K562 (cell line): ENCODE results near the gene SETDB2. TPM values are rescaled to one million over a fixed set of nuclear protein-coding genes. Genes with fewer than 3 reads are reported as not detected.

Source experiments
- ATAC-seq: fragments of 200-7000 bp; cut with Tn5 transposase; 3 replicates; pipeline ENCODE4 v1.9.1; 2020; ENCODE audit warnings: moderate library complexity
- BruUV-seq: library from RNA; stranded (reverse); fragments of 400-500 nt; replicated peaks from 2 replicates; lab custom pipeline; 2021; lab: Mats Ljungman, UMichigan
- CTCF ChIA-PET: fragments of 300-600 bp; formaldehyde crosslinking; extraction: SDS; loops from one replicate; lab custom pipeline; 2021; ENCODE audit warnings: low intra/inter-chr PET ratio; lab: Yijun Ruan, JAX
- POLR2A ChIA-PET: fragments of 300-600, 350-650 bp; sonication (Branson Sonifier 250); formaldehyde crosslinking; extraction: SDS; loops from one replicate; lab custom pipeline; 2021; ENCODE audit warnings: antibody characterized with exemption, inconsistent platforms; lab: Yijun Ruan, JAX
- DNase-seq, 4 experiments: peaks; one replicate each; pipeline versions ENCODE4 v3.0.0 to v3.0.0-alpha.2; 2011 to 2018; ENCODE audit warnings: low spot score in 3 of 4, mixed read lengths in 3 of 4; ENCODE audit errors: extremely low read depth in 1 of 4
- FAIRE-seq: peaks from 2 replicates; lab custom pipeline; 2011; peaks lifted over from hg19 to GRCh38; lab: Jason Lieb, UNC
- H2AFZ ChIP-seq: 2 replicates; pipeline ENCODE4 v1.6.0; 2011; ENCODE audit warnings: low read depth, low read length, control low read depth, inconsistent platforms
- H3K27ac ChIP-seq: fragments of 200-600 bp; 3 replicates; pipeline ENCODE4 v1.8.0; 2011; ENCODE audit warnings: low read depth, mild to moderate bottlenecking, control low read depth, inconsistent platforms, low read length, moderate library complexity, mixed read lengths; ENCODE audit errors: extremely low read depth
- H3K27me3 ChIP-seq, 2 experiments: fragments of 300-600 bp in 1 of 2; 2 replicates in 1 of 2; 3 replicates in 1 of 2; pipeline versions ENCODE4 v1.6.0 to v1.8.0; 2011; ENCODE audit warnings: inconsistent platforms in 2 of 2, low read length in 2 of 2, mild to moderate bottlenecking in 1 of 2, mixed read lengths in 1 of 2, moderate library complexity in 1 of 2; ENCODE audit not compliant: control insufficient read depth in 2 of 2, insufficient read depth in 2 of 2
- H3K36me3 ChIP-seq: fragments of 300-600 bp; 3 replicates; pipeline ENCODE4 v1.8.0; 2011; ENCODE audit warnings: mild to moderate bottlenecking, low read length, inconsistent platforms; ENCODE audit not compliant: control insufficient read depth, insufficient read depth
- H3K4me1 ChIP-seq, 2 experiments: fragments of 200-600 bp in 1 of 2; replicated peaks in 1 of 2; 2 replicates in 1 of 2; 3 replicates in 1 of 2; pipeline versions ENCODE4 v1.5.1 to v1.8.0; 2011; ENCODE audit warnings: inconsistent platforms in 2 of 2, low read length in 2 of 2, mild to moderate bottlenecking in 1 of 2, mixed read lengths in 1 of 2, moderate library complexity in 1 of 2; ENCODE audit not compliant: control insufficient read depth in 2 of 2, insufficient read depth in 2 of 2
- H3K4me2 ChIP-seq: 2 replicates; pipeline ENCODE4 v1.6.1; 2011; ENCODE audit warnings: low read length, control low read depth, inconsistent platforms, mixed read lengths; ENCODE audit not compliant: insufficient read depth
- H3K4me3 ChIP-seq: fragments of 200-600 bp; sonication (generic), shearing (Covaris generic); 2 replicates; pipeline ENCODE4 v1.5.1; 2016; ENCODE audit warnings: control low read depth, inconsistent platforms
- H3K79me2 ChIP-seq: fragments of 200-600 bp; 3 replicates; pipeline ENCODE4 v1.8.0; 2011; ENCODE audit warnings: low read length, inconsistent platforms; ENCODE audit not compliant: control insufficient read depth, insufficient read depth
- H3K9ac ChIP-seq, 2 experiments: 2 replicates each; pipeline versions ENCODE4 v1.6.0 to v1.6.1; 2011; ENCODE audit warnings: low read depth in 2 of 2, low read length in 2 of 2, control low read depth in 1 of 2, inconsistent platforms in 1 of 2, mild to moderate bottlenecking in 1 of 2, mixed read lengths in 1 of 2; ENCODE audit not compliant: insufficient read depth in 1 of 2
- H3K9me1 ChIP-seq: one replicate; pipeline ENCODE4 v1.6.0; 2011; ENCODE audit warnings: inconsistent platforms, mild to moderate bottlenecking, low read length, moderate library complexity; ENCODE audit not compliant: control insufficient read depth, insufficient read depth
- H3K9me3 ChIP-seq: replicated peaks from 2 replicates; pipeline ENCODE4 v1.5.1; 2011; ENCODE audit warnings: low read depth, low read length, inconsistent platforms; ENCODE audit not compliant: control insufficient read depth, insufficient read depth
- H4K20me1 ChIP-seq: replicated peaks from 2 replicates; pipeline ENCODE4 v1.6.1; 2011; ENCODE audit warnings: low read length, inconsistent platforms, mixed read lengths; ENCODE audit not compliant: control insufficient read depth, insufficient read depth
- COPS2 ChIP-seq: fragments of 450-650 bp; conservative IDR thresholded peaks from 2 replicates; pipeline ENCODE4 v1.6.1; 2016; ENCODE audit warnings: mild to moderate bottlenecking, moderate library complexity
- FOXJ2 ChIP-seq: fragments of 200-800 bp; sonication (Bioruptor generic); IDR thresholded peaks from 2 replicates; pipeline ENCODE4 v1.6.1; 2016; ENCODE audit warnings: missing genetic modification characterization, missing compliant biosample characterization
- FOXJ3 ChIP-seq: sonication (generic); formaldehyde crosslinking; IDR thresholded peaks from 2 replicates; pipeline ENCODE4 v1.4.0; 2020; ENCODE audit warnings: mild to moderate bottlenecking, missing genetic modification reagents
- FOXK1 ChIP-seq: sonication (generic); formaldehyde crosslinking; IDR thresholded peaks from 2 replicates; pipeline ENCODE4 v1.8.0; 2022; ENCODE audit warnings: missing genetic modification reagents, mild to moderate bottlenecking, borderline replicate concordance
- FOXO4 ChIP-seq: fragments of 450-650 bp; formaldehyde crosslinking; IDR thresholded peaks from 2 replicates; pipeline ENCODE4 v1.4.0; 2020; ENCODE audit warnings: mild to moderate bottlenecking, moderate library complexity
- HLTF ChIP-seq: fragments of 450-650 bp; IDR thresholded peaks from 2 replicates; pipeline ENCODE4 v1.6.1; 2016
- KAT7 ChIP-seq: sonication (generic); formaldehyde crosslinking; IDR thresholded peaks from 2 replicates; pipeline ENCODE4 v1.8.0; 2022; ENCODE audit warnings: missing genetic modification reagents, mild to moderate bottlenecking, borderline replicate concordance
- KLF16 ChIP-seq: IDR thresholded peaks from 2 replicates; pipeline ENCODE4 v1.6.1; 2016; ENCODE audit warnings: antibody characterized with exemption
- MTF1 ChIP-seq: fragments of 250-450 bp; sonication (Bioruptor Pico); IDR thresholded peaks from 2 replicates; pipeline ENCODE4 v1.9.0; 2021; ENCODE audit warnings: moderate library complexity, mild to moderate bottlenecking, inconsistent platforms, borderline replicate concordance
- PRPF4 ChIP-seq: fragments of 200-400 bp; formaldehyde crosslinking; IDR thresholded peaks from one replicate; pipeline ENCODE4 v1.6.1; 2017; ENCODE audit warnings: low read length, low read depth, mild to moderate bottlenecking; ENCODE audit not compliant: insufficient read depth, poor library complexity, severe bottlenecking
- SMAD1 ChIP-seq: fragments of 150-350 bp; IDR thresholded peaks from 2 replicates; pipeline ENCODE4 v1.6.1; 2014; ENCODE audit warnings: low read length, low read depth; ENCODE audit not compliant: partially characterized antibody
- SRF ChIP-seq, 2 experiments: fragments of 250-450, 450-650 bp in 1 of 2; sonication (Bioruptor Pico) in 1 of 2; sonication (generic) in 1 of 2; formaldehyde crosslinking; IDR thresholded peaks; 2 replicates each; pipeline versions ENCODE4 v1.5.0 to v1.5.1; 2020 to 2022; ENCODE audit warnings: mild to moderate bottlenecking in 1 of 2, missing genetic modification reagents in 1 of 2
- TCF7L2 ChIP-seq: fragments of 150-350 bp; IDR thresholded peaks from 2 replicates; pipeline ENCODE4 v1.6.1; 2016; ENCODE audit warnings: low read depth, mild to moderate bottlenecking, low read length, moderate library complexity
- TEAD1 ChIP-seq, 2 experiments: fragments of 450-650 bp in 1 of 2; sonication (generic) in 1 of 2; formaldehyde crosslinking; IDR thresholded peaks; 2 replicates each; pipeline versions ENCODE4 v1.4.0 to v1.8.0; 2020 to 2022; ENCODE audit warnings: mild to moderate bottlenecking in 2 of 2, missing genetic modification reagents in 1 of 2
- XRCC5 ChIP-seq: fragments of 200-400 bp; formaldehyde crosslinking; IDR thresholded peaks from 2 replicates; pipeline ENCODE4 v1.6.1; 2017; ENCODE audit warnings: low read depth, mild to moderate bottlenecking, low read length
- ZBTB2 ChIP-seq: fragments of 450-650 bp; IDR thresholded peaks from 2 replicates; pipeline ENCODE4 v1.6.1; 2016; ENCODE audit warnings: antibody characterized with exemption
- ZFP1 ChIP-seq: fragments of 450-650 bp; formaldehyde crosslinking; IDR thresholded peaks from 2 replicates; pipeline ENCODE4 v1.4.0; 2020; ENCODE audit warnings: mild to moderate bottlenecking, mixed read lengths
- ZNF165 ChIP-seq: fragments of 250-450 bp; sonication (Bioruptor Pico); IDR thresholded peaks from 2 replicates; pipeline ENCODE4 v1.4.0; 2020; ENCODE audit warnings: borderline replicate concordance
- ZNF778 ChIP-seq: fragments of 450-650 bp; formaldehyde crosslinking; IDR thresholded peaks from 2 replicates; pipeline ENCODE4 v1.4.0; 2020; ENCODE audit warnings: mild to moderate bottlenecking, moderate library complexity
- WGBS: fragments of 100-300 bp; shearing (Covaris generic); methylation state at CpG from one replicate; pipeline ENCODE4 v1.1.6; 2016; ENCODE audit warnings: low coverage, mixed read lengths; ENCODE audit not compliant: insufficient coverage; ENCODE audit errors: missing lambda C conversion rate; 5-methylcytosine and 5-hydroxymethylcytosine counted together
- in situ Hi-C: fragments of 300-500 bp; cut with MboI; formaldehyde crosslinking; loops from 4 replicates; pipeline ENCODE4 v1.15.0; 2018; ENCODE audit warnings: inconsistent platforms, mixed read lengths
- intact Hi-C: fragments of 100-400 bp; cut with micrococcal nuclease; formaldehyde crosslinking; loops from 2 replicates; pipeline ENCODE4 v1.14.2; 2022
- polyA plus RNA-seq, 8 experiments: library from polyadenylated mRNA; depleted of rRNA in 4 of 8; stranded (reverse) in 5 of 8; unstranded in 3 of 8; fragments of >200 nt; fragmentation: Nextera tagmentation in 2 of 8; fragmentation: Illumina TruSeq in 1 of 8; extraction: Ambion mirVana in 2 of 8; extraction: Trizol in 1 of 8; gene quantifications; 2 replicates each; pipeline versions ENCODE4 v1.2.1 to v1.2.3, GENCODE V29; 2011 to 2014; ENCODE audit warnings: inconsistent platforms in 1 of 8, missing spikeins in 1 of 8
- total RNA-seq, 7 experiments: library from RNA; depleted of rRNA in 6 of 7; stranded (reverse); fragments of >200 nt in 6 of 7; fragmentation: Illumina TruSeq in 2 of 7; extraction: Trizol in 2 of 7; gene quantifications; 2 replicates each; pipeline versions ENCODE4 v1.2.1 to v1.2.3, GENCODE V29; 2011 to 2021; ENCODE audit warnings: low replicate concordance in 1 of 7
- TF ChIP-seq, protein P1 (sequence below), 2 experiments: fragments of 250-450 bp in 1 of 2; fragments of 450-650 bp in 1 of 2; sonication (Bioruptor Pico) in 1 of 2; IDR thresholded peaks; 2 replicates each; pipeline versions ENCODE4 v1.6.1 to v1.8.0; 2016 to 2021; ENCODE audit warnings: mild to moderate bottlenecking in 2 of 2, moderate library complexity in 2 of 2, missing compliant biosample characterization in 1 of 2, missing genetic modification characterization in 1 of 2

SETDB2 gene
- total and polyA plus RNA-seq, 9 of the 15 experiments (the other 6 are each of a cell fraction or from before 2014, with no cell fraction given), result 1.0 to 9.0 (median 6.1) TPM

DNA sequence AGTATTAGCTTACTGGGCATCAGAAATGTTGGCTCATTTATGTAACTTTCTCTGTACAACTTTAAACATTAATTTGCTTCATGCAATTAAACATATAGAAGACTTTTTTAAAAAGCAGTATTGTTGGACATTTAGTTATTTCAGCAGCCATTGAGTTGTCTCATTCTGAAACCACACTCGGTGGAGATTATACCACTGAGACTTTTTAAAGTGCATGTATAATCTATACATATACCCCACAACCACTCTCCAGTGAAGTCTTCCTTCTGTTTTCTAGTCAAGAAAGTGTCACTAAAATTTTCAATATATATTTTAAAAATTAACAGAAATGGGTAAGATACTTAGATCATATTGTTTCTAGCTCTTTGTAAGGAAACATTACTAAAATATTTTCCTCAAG is 15.5 kb downstream of the SETDB2 start:
- H2AFZ ChIP-seq, result no peak overlapping the region
- FAIRE-seq, result no peak
- POLR2A ChIA-PET, result interaction anchor here (1.2 kb wide), 1 partner anchor 9 kb away, joined by 3 read pairs; no protein-coding TSS in a partner anchor
- BruUV-seq, result no TSS peak
- 78% methylated on average over 1 of the region's 1 CpG for WGBS
- TF ChIP-seq SRF (CRISPR knock-in tag; IDR thresholded peaks at IDR 0.05) (no peak), HLTF (no peak), FOXO4 (CRISPR knock-in tag) (no peak), TCF7L2 (no peak), PRPF4 (no peak), FOXK1 (CRISPR knock-in tag) (no peak), ZFP1 (no peak), FOXJ2 (no peak), TEAD1 (CRISPR knock-in tag; IDR thresholded peaks at IDR 0.05) (no peak), KAT7 (CRISPR knock-in tag) (no peak), ZBTB2 (no peak), ZNF165 (no peak), KLF16 (no peak), MTF1 (CRISPR knock-in tag) (no peak), ZNF778 (no peak), XRCC5 (no peak), SMAD1 (no peak), COPS2 (no peak), FOXJ3 (no peak)
- TF ChIP-seq, protein P1, sequence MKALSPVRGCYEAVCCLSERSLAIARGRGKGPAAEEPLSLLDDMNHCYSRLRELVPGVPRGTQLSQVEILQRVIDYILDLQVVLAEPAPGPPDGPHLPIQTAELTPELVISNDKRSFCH (CRISPR knock-in tag; IDR thresholded peaks at IDR 0.05), result no peak
- TF ChIP-seq, protein P1 (tag; IDR thresholded peaks at IDR 0.05), result no peak
- no peak overlapping the region for H3K4me2 ChIP-seq
- no peak overlapping the region for H3K4me3 ChIP-seq
- in situ Hi-C loops, result no loop called here
- H3K79me2 ChIP-seq, result no peaks in the 10 kb centered on the region
- H3K9me3 ChIP-seq, result no peaks in the 10 kb centered on the region; the same call in 1 of the 2 replicates
- no peak overlapping the region for H3K9ac ChIP-seq
- H3K9me1 ChIP-seq, result no peaks in the 10 kb centered on the region
- CTCF ChIA-PET, result no interaction called here
- intact Hi-C loops, result no loop called here
- H3K27me3 ChIP-seq, result no peaks in the 10 kb centered on the region
- H3K36me3 ChIP-seq, result peaks cover 26% of the 10 kb centered on the region; the same call in 2 of the 3 replicates
- no peak for ATAC-seq
- H3K4me1 ChIP-seq, result no peaks in the 10 kb centered on the region
- no peaks in the 10 kb centered on the region for H4K20me1 ChIP-seq
- no peak for DNase-seq
- no peak overlapping the region for H3K27ac ChIP-seq
